H9 (cell line): ENCODE data around the gene CLEC16A. TPM values are rescaled to one million over a fixed set of nuclear protein-coding genes. Genes with fewer than 3 reads are reported as not detected.

Experiments
- DNase-seq: peaks from one replicate; pipeline ENCODE4 v3.0.0-alpha.2; 2017
- H2AFZ ChIP-seq: one replicate; pipeline ENCODE4 v1.6.1; 2013; ENCODE audit warnings: mild to moderate bottlenecking, low read length, control low read depth, moderate library complexity
- H2AK5ac ChIP-seq: 2 replicates; pipeline ENCODE4 v1.6.1; 2013; ENCODE audit warnings: low read length, control low read depth, mixed read lengths; ENCODE audit not compliant: insufficient read length
- H2BK120ac ChIP-seq: one replicate; pipeline ENCODE4 v1.6.1; 2013; ENCODE audit warnings: low read depth, mild to moderate bottlenecking, low read length, control low read depth, inconsistent platforms; ENCODE audit not compliant: poor library complexity, severe bottlenecking
- H2BK12ac ChIP-seq: 2 replicates; pipeline ENCODE4 v1.6.1; 2013; ENCODE audit warnings: low read length, control low read depth, mixed read lengths, low read depth; ENCODE audit not compliant: insufficient read length
- H2BK15ac ChIP-seq: 2 replicates; pipeline ENCODE4 v1.6.1; 2013; ENCODE audit warnings: low read depth, low read length, control low read depth
- H2BK20ac ChIP-seq: one replicate; pipeline ENCODE4 v1.6.1; 2013; ENCODE audit warnings: low read depth, mild to moderate bottlenecking, low read length, control low read depth, inconsistent platforms; ENCODE audit not compliant: poor library complexity, severe bottlenecking
- H2BK5ac ChIP-seq: 2 replicates; pipeline ENCODE4 v1.6.1; 2013; ENCODE audit warnings: low read length, control low read depth, mixed read lengths; ENCODE audit not compliant: insufficient read length
- H3K14ac ChIP-seq: 2 replicates; pipeline ENCODE4 v1.6.1; 2013; ENCODE audit warnings: low read length, control low read depth; ENCODE audit not compliant: insufficient read depth
- H3K18ac ChIP-seq: 2 replicates; pipeline ENCODE4 v1.6.1; 2013; ENCODE audit warnings: low read depth, mild to moderate bottlenecking, mixed read lengths, low read length, control low read depth; ENCODE audit not compliant: insufficient read length
- H3K23ac ChIP-seq: 2 replicates; pipeline ENCODE4 v1.6.1; 2013; ENCODE audit warnings: low read length, control low read depth, mixed read lengths, low read depth; ENCODE audit not compliant: insufficient read length
- H3K23me2 ChIP-seq: 2 replicates; pipeline ENCODE4 v1.6.1; 2013; ENCODE audit warnings: low read depth, mild to moderate bottlenecking, mixed read lengths, low read length, control low read depth; ENCODE audit not compliant: insufficient read length, poor library complexity, severe bottlenecking
- H3K27ac ChIP-seq: 2 replicates; pipeline ENCODE4 v1.5.1; 2013; ENCODE audit warnings: low read length, control low read depth, mixed read lengths, low read depth; ENCODE audit not compliant: insufficient read length
- H3K27me3 ChIP-seq: 2 replicates; pipeline ENCODE4 v1.6.1; 2013; ENCODE audit warnings: low read length, control low read depth, inconsistent platforms; ENCODE audit not compliant: insufficient read depth
- H3K4ac ChIP-seq: 2 replicates; pipeline ENCODE4 v1.6.1; 2013; ENCODE audit warnings: low read depth, mild to moderate bottlenecking, control low read depth, inconsistent platforms, low read length, moderate library complexity
- H3K4me1 ChIP-seq: 2 replicates; pipeline ENCODE4 v1.6.1; 2013; ENCODE audit warnings: low read length, control low read depth, inconsistent platforms; ENCODE audit not compliant: insufficient read depth
- H3K4me2 ChIP-seq: 2 replicates; pipeline ENCODE4 v1.6.1; 2013; ENCODE audit warnings: low read length, control low read depth, mixed read lengths; ENCODE audit not compliant: insufficient read length, insufficient read depth
- H3K56ac ChIP-seq: 2 replicates; pipeline ENCODE4 v1.6.1; 2013; ENCODE audit warnings: low read depth, mild to moderate bottlenecking, mixed read lengths, low read length, control low read depth; ENCODE audit not compliant: insufficient read length
- H3K79me1 ChIP-seq: 2 replicates; pipeline ENCODE4 v1.6.1; 2013; ENCODE audit warnings: low read depth, mild to moderate bottlenecking, moderate library complexity, low read length, control low read depth, inconsistent platforms; ENCODE audit not compliant: insufficient read depth, poor library complexity, severe bottlenecking
- H3K79me2 ChIP-seq: 2 replicates; pipeline ENCODE4 v1.6.1; 2013; ENCODE audit warnings: low read length, control low read depth, inconsistent platforms; ENCODE audit not compliant: insufficient read depth
- H3K9ac ChIP-seq: 2 replicates; pipeline ENCODE4 v1.6.1; 2013; ENCODE audit warnings: low read length, control low read depth, mixed read lengths; ENCODE audit not compliant: insufficient read length; ENCODE audit errors: extremely low read depth
- H3K9me3 ChIP-seq: one replicate; pipeline ENCODE4 v1.6.1; 2013; ENCODE audit warnings: low read depth, low read length, inconsistent platforms; ENCODE audit not compliant: control insufficient read depth
- H3T11ph ChIP-seq: one replicate; pipeline ENCODE4 v1.6.1; 2013; ENCODE audit warnings: mild to moderate bottlenecking, low read length, control low read depth, inconsistent platforms
- H4K20me1 ChIP-seq: one replicate; pipeline ENCODE4 v1.6.1; 2013; ENCODE audit not compliant: control insufficient read depth, insufficient read length, insufficient read depth
- H4K5ac ChIP-seq: 2 replicates; pipeline ENCODE4 v1.6.1; 2013; ENCODE audit warnings: low read depth, mild to moderate bottlenecking, mixed read lengths, low read length, control low read depth; ENCODE audit not compliant: insufficient read length
- H4K8ac ChIP-seq: replicated peaks from 2 replicates; pipeline ENCODE4 v1.6.1; 2013; ENCODE audit warnings: low read length, control low read depth, mixed read lengths, low read depth; ENCODE audit not compliant: insufficient read length
- H4K91ac ChIP-seq: 2 replicates; pipeline ENCODE4 v1.6.1; 2013; ENCODE audit warnings: low read depth, mild to moderate bottlenecking, moderate library complexity, mixed read lengths, low read length, control low read depth; ENCODE audit not compliant: insufficient read length
- H3K27ac Mint-ChIP-seq, 3 experiments: 2 replicates in 2 of 3; 3 replicates in 1 of 3; pipeline ENCODE4 v1.8.0; 2020 to 2021; ENCODE audit warnings: mixed read lengths in 3 of 3, mild to moderate bottlenecking in 1 of 3, moderate library complexity in 1 of 3
- H3K27me3 Mint-ChIP-seq: 2 replicates; pipeline ENCODE4 v1.8.0; 2021; ENCODE audit warnings: low read depth, mild to moderate bottlenecking, moderate library complexity, mixed read lengths
- H3K36me3 Mint-ChIP-seq, 3 experiments: 2 replicates in 2 of 3; 3 replicates in 1 of 3; pipeline ENCODE4 v1.8.0; 2020 to 2021; ENCODE audit warnings: low read depth in 3 of 3, mixed read lengths in 3 of 3; ENCODE audit not compliant: insufficient read depth in 1 of 3
- H3K4me1 Mint-ChIP-seq, 2 experiments: 2 replicates each; pipeline ENCODE4 v1.8.0; 2020; ENCODE audit warnings: mixed read lengths in 2 of 2
- H3K4me3 Mint-ChIP-seq, 2 experiments: 2 replicates in 1 of 2; 3 replicates in 1 of 2; pipeline ENCODE4 v1.8.0; 2020 to 2021; ENCODE audit warnings: mild to moderate bottlenecking in 2 of 2, mixed read lengths in 2 of 2, moderate library complexity in 1 of 2
- H3K9me3 Mint-ChIP-seq, 2 experiments: 2 replicates in 1 of 2; 3 replicates in 1 of 2; pipeline ENCODE4 v1.8.0; 2020; ENCODE audit warnings: mild to moderate bottlenecking in 2 of 2, mixed read lengths in 2 of 2, moderate library complexity in 1 of 2
- WGBS: extraction: QIAGEN DNeasy Blood & Tissue Kit; methylation state at CpG from one replicate; pipeline ENCODE4 v1.1.7; 2013; ENCODE audit warnings: missing lambda C conversion rate, low lambda C conversion rate, mixed read lengths; ENCODE audit not compliant: insufficient read length; ENCODE audit errors: extremely low coverage; 5-methylcytosine and 5-hydroxymethylcytosine counted together
- total RNA-seq: library from RNA; stranded (reverse); gene quantifications from 2 replicates; pipeline ENCODE4 v1.2.1, GENCODE V29; 2021
- TF ChIP-seq, protein P1 (sequence below): fragments of 200-600 bp; sonication (generic); conservative IDR thresholded peaks from 3 replicates; pipeline ENCODE4 v1.8.0; 2021; ENCODE audit warnings: antibody characterized with exemption, mild to moderate bottlenecking

CLEC16A gene
- total RNA-seq, 1 experiment from 2014 or later, result 15.2 TPM

DNA sequence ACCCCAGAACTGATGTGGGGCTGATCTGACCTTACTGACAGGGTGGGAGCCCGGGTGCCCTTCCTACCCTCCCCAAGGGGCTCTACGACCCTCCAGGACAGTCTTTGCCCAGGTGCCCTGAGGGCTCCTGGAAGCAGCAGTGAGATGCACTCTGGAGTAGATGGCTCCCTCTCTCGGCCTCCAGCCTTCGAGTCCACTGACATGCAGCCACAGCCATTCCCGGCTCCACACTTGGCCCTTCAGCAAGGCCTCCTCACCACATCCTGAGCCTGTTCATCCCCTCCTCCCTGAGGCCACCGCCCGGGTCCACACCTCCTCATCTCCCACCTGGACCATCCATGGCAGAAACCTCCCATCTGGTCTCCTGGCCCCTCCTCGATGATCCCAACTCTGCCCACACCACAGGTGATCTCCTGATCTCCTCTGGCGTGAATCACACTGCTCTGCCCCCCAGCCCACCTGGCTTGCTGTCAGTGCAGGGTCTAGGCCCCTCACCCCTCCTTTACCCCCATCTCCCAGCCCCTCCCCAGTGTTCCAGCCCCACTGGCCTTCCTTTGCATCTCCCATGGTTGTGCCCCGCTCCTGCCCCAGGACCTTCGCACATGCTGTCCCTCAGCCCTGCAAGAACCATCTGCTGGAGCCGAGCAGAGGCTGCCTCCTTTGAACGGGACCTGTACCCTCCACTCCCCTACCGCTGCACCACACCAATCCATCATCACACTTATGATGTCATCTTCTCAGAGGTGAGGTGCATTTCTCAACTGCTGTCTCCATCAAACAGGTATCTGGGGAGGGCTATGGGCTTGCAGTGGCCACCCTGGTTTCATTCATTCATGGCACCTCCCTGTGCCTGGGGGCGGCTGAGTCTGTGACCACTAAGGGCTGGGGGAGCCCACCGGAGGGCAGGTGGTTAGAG is 267.0 kb downstream of the CLEC16A start:
- H2AFZ ChIP-seq, result no peak overlapping the region
- H2AK5ac ChIP-seq, result no peak overlapping the region
- no peak overlapping the region for H3K4me2 ChIP-seq
- no peak overlapping the region for H3K14ac ChIP-seq
- H3K79me2 ChIP-seq, result no peaks in the 10 kb centered on the region
- no peak overlapping the region for H4K5ac ChIP-seq
- H3K27ac ChIP-seq, result no peak overlapping the region
- no peak overlapping the region for H3K18ac ChIP-seq
- Mint-ChIP-seq H3K27ac (peak overlapping the region in 1 of 3 experiments; percentile 82; a peak in 1 of 7 replicates), H3K4me1 (no peaks in the 10 kb centered on the region), H3K4me3 (no peak overlapping the region), H3K36me3 (peaks cover 0 to 7% (median 3%) of the 10 kb centered on the region in 3 experiments; a peak in 5 of 7 replicates), H3K9me3 (peaks cover 7% of the 10 kb centered on the region in 2 experiments), H3K27me3 (peaks cover 2% of the 10 kb centered on the region)
- no peak overlapping the region for H4K8ac ChIP-seq
- H3K56ac ChIP-seq, result no peak overlapping the region
- TF ChIP-seq, protein P1, sequence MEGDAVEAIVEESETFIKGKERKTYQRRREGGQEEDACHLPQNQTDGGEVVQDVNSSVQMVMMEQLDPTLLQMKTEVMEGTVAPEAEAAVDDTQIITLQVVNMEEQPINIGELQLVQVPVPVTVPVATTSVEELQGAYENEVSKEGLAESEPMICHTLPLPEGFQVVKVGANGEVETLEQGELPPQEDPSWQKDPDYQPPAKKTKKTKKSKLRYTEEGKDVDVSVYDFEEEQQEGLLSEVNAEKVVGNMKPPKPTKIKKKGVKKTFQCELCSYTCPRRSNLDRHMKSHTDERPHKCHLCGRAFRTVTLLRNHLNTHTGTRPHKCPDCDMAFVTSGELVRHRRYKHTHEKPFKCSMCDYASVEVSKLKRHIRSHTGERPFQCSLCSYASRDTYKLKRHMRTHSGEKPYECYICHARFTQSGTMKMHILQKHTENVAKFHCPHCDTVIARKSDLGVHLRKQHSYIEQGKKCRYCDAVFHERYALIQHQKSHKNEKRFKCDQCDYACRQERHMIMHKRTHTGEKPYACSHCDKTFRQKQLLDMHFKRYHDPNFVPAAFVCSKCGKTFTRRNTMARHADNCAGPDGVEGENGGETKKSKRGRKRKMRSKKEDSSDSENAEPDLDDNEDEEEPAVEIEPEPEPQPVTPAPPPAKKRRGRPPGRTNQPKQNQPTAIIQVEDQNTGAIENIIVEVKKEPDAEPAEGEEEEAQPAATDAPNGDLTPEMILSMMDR, result peak; percentile 20; the same call in 2 of the 3 replicates
- no peaks in the 10 kb centered on the region for H3K79me1 ChIP-seq
- no peak overlapping the region for H3K9ac ChIP-seq
- no peak overlapping the region for H3T11ph ChIP-seq
- peaks cover 2% of the 10 kb centered on the region for H3K9me3 ChIP-seq
- H3K23ac ChIP-seq, result no peak overlapping the region
- WGBS, result no CpG with 5 or more reads among the region's 16 CpGs
- H3K4ac ChIP-seq, result no peak overlapping the region
- H3K27me3 ChIP-seq, result no peaks in the 10 kb centered on the region
- H3K23me2 ChIP-seq, result no peaks in the 10 kb centered on the region
- H4K20me1 ChIP-seq, result no peaks in the 10 kb centered on the region
- H2BK5ac ChIP-seq, result no peak overlapping the region
- no peak overlapping the region for H2BK15ac ChIP-seq
- H2BK20ac ChIP-seq, result no peak overlapping the region
- peak; percentile 61 for DNase-seq
- H2BK12ac ChIP-seq, result no peak overlapping the region
- no peaks in the 10 kb centered on the region for H3K4me1 ChIP-seq
- no peak overlapping the region for H2BK120ac ChIP-seq
- H4K91ac ChIP-seq, result no peak overlapping the region
